GM21529 (cell line): ENCODE data around the gene FLT3LG.
"Not testable (repeated sequence)": the region's sequence is repeated elsewhere in the genome, so short reads cannot be mapped to it uniquely, and the experiment has no call there.

Experiments used
- ATAC-seq: cut with Tn5 transposase; IDR thresholded peaks from one replicate; pipeline ENCODE4 v1.9.1; 2021; ENCODE audit not compliant: unreplicated experiment

Gene FLT3LG

DNA sequence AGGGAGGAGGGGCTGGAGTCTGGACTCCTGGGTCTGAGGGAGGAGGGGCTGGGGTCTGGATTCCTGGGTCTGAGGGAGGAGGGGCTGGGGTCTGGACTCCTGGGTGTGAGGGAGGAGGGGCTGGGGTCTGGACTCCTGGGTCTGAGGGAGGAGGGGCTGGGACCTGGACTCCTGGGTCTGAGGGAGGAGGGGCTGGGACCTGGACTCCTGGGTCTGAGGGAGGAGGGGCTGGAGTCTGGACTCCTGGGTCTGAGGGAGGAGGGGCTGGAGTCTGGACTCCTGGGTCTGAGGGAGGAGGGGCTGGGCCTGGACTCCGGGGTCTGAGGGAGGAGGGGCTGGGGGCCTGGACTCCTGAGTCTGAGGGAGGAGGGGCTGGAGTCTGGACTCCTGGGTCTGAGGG, 12.9 kb upstream of the FLT3LG start:
- not testable (repeated sequence) for ATAC-seq

DNA sequence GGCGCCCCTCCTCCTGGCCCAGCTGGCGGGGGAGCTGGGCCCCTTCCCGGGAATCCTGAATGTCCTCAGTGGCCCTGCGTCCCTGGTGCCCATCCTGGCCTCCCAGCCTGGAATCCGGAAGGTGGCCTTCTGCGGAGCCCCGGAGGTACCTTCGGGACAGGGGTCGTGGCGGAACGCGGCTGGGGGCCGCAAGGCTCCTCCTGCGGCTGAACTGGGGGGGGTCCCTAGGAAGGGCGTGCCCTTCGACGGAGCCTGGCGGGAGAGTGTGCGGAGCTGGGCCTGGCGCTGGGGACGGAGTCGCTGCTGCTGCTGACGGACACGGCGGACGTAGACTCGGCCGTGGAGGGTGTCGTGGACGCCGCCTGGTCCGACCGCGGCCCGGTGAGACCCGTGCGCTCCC, 12.4 kb upstream of the FLT3LG start:
- ATAC-seq = no peak

DNA sequence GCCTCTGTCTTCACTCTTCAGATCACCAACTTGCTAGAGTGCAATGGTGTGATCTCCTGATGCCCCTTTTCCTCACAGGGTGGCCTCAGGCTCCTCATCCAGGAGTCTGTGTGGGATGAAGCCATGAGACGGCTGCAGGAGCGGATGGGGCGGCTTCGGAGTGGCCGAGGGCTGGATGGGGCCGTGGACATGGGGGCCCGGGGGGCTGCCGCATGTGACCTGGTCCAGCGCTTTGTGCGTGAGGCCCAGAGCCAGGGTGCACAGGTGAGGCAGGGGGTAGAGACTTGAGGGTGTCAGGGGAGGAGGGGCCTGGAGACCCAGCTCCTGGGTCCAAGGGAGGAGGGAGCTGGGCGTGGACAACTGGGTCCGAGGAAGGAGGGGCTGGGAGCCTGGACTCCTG, 11.5 kb upstream of the FLT3LG start:
- no peak for ATAC-seq

DNA sequence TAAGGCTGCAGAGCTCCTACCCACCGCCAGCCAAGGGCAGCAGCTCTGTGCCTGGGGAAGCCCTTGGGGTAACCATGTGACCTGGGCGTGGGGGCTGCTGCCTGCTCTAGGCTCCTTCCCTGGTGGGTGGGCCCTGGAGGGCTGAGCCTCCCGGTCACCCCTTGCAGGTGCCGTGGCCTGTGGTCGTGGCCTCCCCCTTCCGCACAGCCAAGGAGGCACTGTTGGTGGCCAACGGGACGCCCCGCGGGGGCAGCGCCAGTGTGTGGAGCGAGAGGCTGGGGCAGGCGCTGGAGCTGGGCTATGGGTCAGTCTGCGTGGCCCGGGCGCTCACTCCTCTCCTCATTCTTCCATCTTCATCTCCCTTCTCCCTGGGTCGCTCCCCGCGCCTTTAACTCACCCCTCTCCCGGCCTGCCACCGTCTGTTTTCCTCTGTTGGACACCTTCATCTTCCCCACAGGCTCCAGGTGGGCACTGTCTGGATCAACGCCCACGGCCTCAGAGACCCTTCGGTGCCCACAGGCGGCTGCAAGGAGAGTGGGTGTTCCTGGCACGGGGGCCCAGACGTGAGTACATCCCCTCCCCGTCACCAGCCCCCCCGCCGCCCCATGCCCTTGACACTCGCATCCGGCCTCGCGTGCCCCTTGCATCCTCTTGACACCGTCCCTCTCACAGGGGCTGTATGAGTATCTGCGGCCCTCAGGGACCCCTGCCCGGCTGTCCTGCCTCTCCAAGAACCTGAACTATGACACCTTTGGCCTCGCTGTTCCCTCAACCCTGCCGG, 9.9 kb upstream of the FLT3LG start:
- ATAC-seq = no peak

- no peak for ATAC-seq
These were observed 8.6 kb upstream of the FLT3LG start for GRCh38 chr19:49465371-49465770.

- ATAC-seq = no peak
These were observed 5.8 kb upstream of the FLT3LG start for GRCh38 chr19:49468199-49468598.

GRCh38 chr19:49468746-49469447, 5.1 kb upstream of the FLT3LG start:
- ATAC-seq = peak; percentile 61

DNA sequence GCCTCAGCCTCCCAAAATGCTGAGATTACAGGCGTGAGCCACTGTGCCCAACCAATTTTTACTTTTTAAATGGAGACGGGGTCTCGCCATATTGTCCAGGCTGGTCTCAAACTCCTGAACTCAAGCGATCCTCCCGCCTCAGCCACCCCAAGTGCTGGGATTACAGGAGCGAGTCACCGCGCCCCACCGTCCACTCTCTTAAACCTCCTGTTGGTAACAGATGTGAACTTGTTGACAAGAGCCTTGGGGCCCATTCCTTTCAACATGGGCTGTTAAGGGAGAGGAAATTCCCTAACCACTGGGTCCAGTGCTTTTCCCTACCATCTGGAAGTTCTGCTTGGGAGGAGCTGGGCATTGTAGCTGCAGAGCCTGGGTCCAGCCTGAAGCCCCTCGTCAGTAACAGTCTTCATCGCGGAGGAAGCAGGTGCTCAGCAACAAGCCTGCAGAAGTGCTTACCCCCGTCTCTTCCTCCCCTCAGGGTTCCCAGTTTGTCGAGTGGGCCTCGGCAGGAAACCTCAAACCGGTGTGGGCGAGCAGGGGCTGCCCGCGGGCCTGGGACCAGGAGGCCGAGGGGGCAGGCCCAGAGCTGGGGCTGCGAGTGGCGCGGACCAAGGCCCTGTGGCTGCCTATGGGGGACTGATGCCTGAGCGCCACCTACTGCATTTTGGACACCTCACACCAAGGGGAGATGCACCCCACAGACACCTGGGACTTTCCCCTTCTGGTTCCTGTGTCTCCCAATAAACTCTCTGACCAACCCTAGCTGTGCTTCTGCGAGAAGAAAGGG, 4.0 kb upstream of the FLT3LG start:
- ATAC-seq = peak; percentile 47

DNA sequence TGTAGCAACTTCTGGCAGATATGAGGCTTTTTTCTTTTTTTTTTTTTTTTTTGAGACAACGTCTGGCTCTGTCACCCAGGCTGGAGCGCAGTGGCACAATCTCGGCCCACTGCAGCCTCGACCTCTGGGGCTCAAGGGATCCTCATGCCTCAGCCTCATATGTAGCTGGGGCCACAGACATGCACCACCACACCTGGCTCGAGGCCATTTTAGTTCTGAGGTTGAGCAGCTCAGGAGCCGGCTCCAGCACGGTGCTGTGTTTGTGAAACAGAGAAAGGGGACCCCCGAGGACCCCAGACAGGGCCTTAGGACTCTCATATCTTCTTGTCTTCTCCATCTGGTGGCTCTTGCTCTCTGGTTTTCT, 3.4 kb upstream of the FLT3LG start:
- ATAC-seq = no peak

DNA sequence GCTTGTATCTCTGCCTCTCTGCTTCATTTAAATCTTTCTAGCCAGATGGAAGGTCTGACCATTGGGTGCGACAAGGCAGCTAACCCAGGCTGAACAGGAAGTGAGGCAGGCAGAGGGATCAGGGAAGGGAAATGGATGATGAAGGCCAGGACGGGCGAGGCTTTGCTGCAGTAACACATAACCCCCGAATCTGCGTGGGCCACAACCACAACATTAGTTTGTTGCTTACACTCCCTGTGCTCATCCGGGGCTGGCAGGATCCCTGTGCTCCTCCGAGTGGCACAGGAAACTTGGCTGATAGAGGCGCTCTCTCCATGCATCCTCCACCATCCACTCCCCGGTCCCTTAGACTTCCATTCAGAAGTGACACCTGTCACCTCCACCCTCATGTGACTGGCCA, 1.1 kb upstream of the FLT3LG start:
- no peak for ATAC-seq

- ATAC-seq = not testable (repeated sequence)
These were observed 531 bp upstream of the FLT3LG start for GRCh38 chr19:49473501-49473867.

GRCh38 chr19:49474542-49474924, 518 bp downstream of the FLT3LG start:
- no peak for ATAC-seq

- ATAC-seq = no peak
These were observed 1.3 kb downstream of the FLT3LG start for GRCh38 chr19:49475191-49475917.

- no peak for ATAC-seq
These were observed 2.2 kb downstream of the FLT3LG start for GRCh38 chr19:49475995-49476880.

DNA sequence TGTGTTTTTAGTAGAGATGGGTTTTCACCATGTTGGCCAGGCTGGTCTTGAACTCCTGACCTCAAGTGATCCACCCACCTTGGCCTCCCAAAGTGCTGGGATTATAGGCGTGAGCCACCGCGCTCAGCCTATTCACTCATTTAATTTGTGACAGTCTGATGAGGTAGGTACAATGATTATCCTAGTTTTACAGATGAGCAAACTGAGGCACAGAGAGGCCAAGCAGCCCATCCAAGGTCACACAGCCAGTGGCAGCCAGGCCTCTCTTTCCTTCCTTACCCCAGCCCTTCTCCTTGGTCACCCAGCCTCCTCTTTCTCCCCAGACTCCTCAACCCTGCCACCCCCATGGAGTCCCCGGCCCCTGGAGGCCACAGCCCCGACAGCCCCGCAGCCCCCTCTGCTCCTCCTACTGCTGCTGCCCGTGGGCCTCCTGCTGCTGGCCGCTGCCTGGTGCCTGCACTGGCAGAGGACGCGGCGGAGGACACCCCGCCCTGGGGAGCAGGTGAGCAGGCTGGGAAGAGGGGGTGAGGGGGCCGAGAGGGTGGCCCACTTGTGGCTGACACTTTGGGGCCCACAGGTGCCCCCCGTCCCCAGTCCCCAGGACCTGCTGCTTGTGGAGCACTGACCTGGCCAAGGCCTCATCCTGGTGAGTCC, 6.1 kb downstream of the FLT3LG start:
- ATAC-seq = no peak

- ATAC-seq = no peak
These were observed 7.1 kb downstream of the FLT3LG start for GRCh38 chr19:49481020-49481683.

- no peak for ATAC-seq
These were observed 12.2 kb downstream of the FLT3LG start for GRCh38 chr19:49486232-49486631.

DNA sequence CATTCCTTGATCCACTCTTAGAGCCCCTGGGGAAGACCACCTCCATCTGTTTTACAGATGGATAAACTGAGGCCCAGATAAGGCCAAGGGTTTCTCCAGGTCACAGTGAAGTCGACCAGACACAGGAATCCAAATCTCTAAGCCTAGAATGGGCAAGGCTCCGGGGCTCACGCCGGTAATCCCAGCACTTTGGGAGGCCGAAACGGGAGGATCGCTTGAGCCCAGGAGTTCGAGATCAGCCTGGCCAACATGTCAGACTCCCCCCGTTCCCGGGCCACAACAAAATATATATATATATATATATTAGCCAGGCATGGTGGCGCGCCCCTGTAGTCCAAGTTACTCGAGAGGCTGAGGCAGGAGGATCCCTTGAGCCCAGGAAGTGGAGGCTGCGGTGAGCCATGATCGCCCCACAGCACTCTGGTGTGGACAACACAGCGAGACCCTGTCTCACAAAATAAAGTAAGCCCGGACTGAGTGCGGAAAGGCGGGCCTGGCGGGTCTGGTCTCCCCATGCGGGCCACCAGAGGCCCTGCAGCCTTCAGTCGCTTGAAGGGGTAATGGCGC, 12.8 kb downstream of the FLT3LG start:
- ATAC-seq = no peak
